ENCODE measurements around the gene GPN2. TPM values are rescaled to one million over a fixed set of nuclear protein-coding genes. Genes with fewer than 3 reads are reported as not detected.

GPN2 gene
- total RNA-seq, 1 experiment from 2014 or later, result 30.6 TPM

GRCh38 chr1:26922901-26923300, 32.8 kb upstream of the GPN2 start:
- peak in 1 of 2 experiments; percentile 52 for DNase-seq
- Histone ChIP-seq H3K4me1 (replicated peaks; ENCODE audit: insufficient read depth) (peaks cover 12% of the 10 kb centered on the region), H3K4me3 (peak overlapping the region; percentile 73; the same call in 1 of the 2 replicates), H3K9me2 (ENCODE audit: insufficient read depth) (no peaks in the 10 kb centered on the region), H3K27ac (no peak overlapping the region), H3K4me2 (peak overlapping the region; percentile 82), H2AFZ (no peak overlapping the region), H3K36me3 (ENCODE audit: low read depth) (peaks cover 14% of the 10 kb centered on the region; the same call in 1 of the 2 replicates), H3K79me2 (ENCODE audit: low read depth) (peaks cover 42% of the 10 kb centered on the region), H3F3A (ENCODE audit: insufficient read depth, low read depth) (no peaks in the 10 kb centered on the region), H4K20me1 (ENCODE audit: insufficient read depth) (peaks cover 20% of the 10 kb centered on the region), H3K27me3 (ENCODE audit: insufficient read depth, low read depth) (no peaks in the 10 kb centered on the region), H3K9me3 (ENCODE audit: insufficient read depth, low read depth) (no peaks in the 10 kb centered on the region)
- ChIA-PET CTCF (no interaction called here), POLR2A (ENCODE audit: unreplicated experiment) (no interaction called here)
- TF ChIP-seq CTCF (conservative IDR thresholded peaks at IDR 0.05) (no peak), EZH2 (IDR thresholded peaks at IDR 0.05; ENCODE audit: low read depth) (no peak)
- BruUV-seq (replicated peaks), result no TSS peak
- intact Hi-C loops (cut with micrococcal nuclease; ENCODE audit: unreplicated experiment), result no loop called here

GRCh38 chr1:26922431-26922729, 32.3 kb upstream of the GPN2 start:
- Histone ChIP-seq H3F3A (ENCODE audit: insufficient read depth, low read depth) (no peaks in the 10 kb centered on the region), H3K27ac (peak overlapping the region; percentile 53; the same call in 1 of the 2 replicates), H3K4me3 (peak overlapping the region; percentile 73), H3K79me2 (ENCODE audit: low read depth) (peaks cover 42% of the 10 kb centered on the region), H3K9me3 (ENCODE audit: insufficient read depth, low read depth) (no peaks in the 10 kb centered on the region), H3K4me1 (replicated peaks; ENCODE audit: insufficient read depth) (peaks cover 12% of the 10 kb centered on the region), H3K27me3 (ENCODE audit: insufficient read depth, low read depth) (no peaks in the 10 kb centered on the region), H4K20me1 (ENCODE audit: insufficient read depth) (peaks cover 20% of the 10 kb centered on the region), H2AFZ (no peak overlapping the region; the same call in 1 of the 2 replicates), H3K9me2 (ENCODE audit: insufficient read depth) (no peaks in the 10 kb centered on the region), H3K36me3 (ENCODE audit: low read depth) (peaks cover 14% of the 10 kb centered on the region; the same call in 1 of the 2 replicates), H3K4me2 (peak overlapping the region; percentile 82)
- ChIA-PET POLR2A (ENCODE audit: unreplicated experiment) (no interaction called here), CTCF (no interaction called here)
- intact Hi-C loops (cut with micrococcal nuclease; ENCODE audit: unreplicated experiment), result no loop called here
- DNase-seq, result no peak
- TF ChIP-seq EZH2 (IDR thresholded peaks at IDR 0.05; ENCODE audit: low read depth) (no peak), CTCF (conservative IDR thresholded peaks at IDR 0.05) (no peak)
- TSS peak; percentile 57 for BruUV-seq (replicated peaks)

- BruUV-seq (replicated peaks), result no TSS peak
- Histone ChIP-seq H3K36me3 (ENCODE audit: low read depth) (peaks cover 14% of the 10 kb centered on the region; the same call in 1 of the 2 replicates), H3K79me2 (ENCODE audit: low read depth) (peaks cover 40% of the 10 kb centered on the region), H3K4me2 (peak within 1 kb of the TSS; percentile 82), H3F3A (ENCODE audit: insufficient read depth, low read depth) (no peaks in the 10 kb centered on the region), H2AFZ (peak within 1 kb of the TSS; percentile 77), H3K27me3 (ENCODE audit: insufficient read depth, low read depth) (no peaks in the 10 kb centered on the region), H3K27ac (peak within 1 kb of the TSS; percentile 53), H3K9me2 (ENCODE audit: insufficient read depth) (no peaks in the 10 kb centered on the region), H3K4me1 (replicated peaks; ENCODE audit: insufficient read depth) (peaks cover 12% of the 10 kb centered on the region), H3K4me3 (peak within 1 kb of the TSS; percentile 73), H3K9me3 (ENCODE audit: insufficient read depth, low read depth) (no peaks in the 10 kb centered on the region), H4K20me1 (ENCODE audit: insufficient read depth) (peaks cover 20% of the 10 kb centered on the region)
- POLR2A ChIA-PET (ENCODE audit: unreplicated experiment), result interaction anchor here (0.6 kb wide), 2 partner anchors 220 to 278 kb away, joined by 4 to 13 read pairs; no protein-coding TSS in a partner anchor
- CTCF ChIA-PET, result interaction anchor here (0.5 kb wide), 1 partner anchor 960 kb away, joined by 5 read pairs; no protein-coding TSS in a partner anchor
- no peak for TF ChIP-seq CTCF (conservative IDR thresholded peaks at IDR 0.05)
- TF ChIP-seq EZH2 (IDR thresholded peaks at IDR 0.05; ENCODE audit: low read depth), result no peak
- intact Hi-C loops (cut with micrococcal nuclease; ENCODE audit: unreplicated experiment), result loop anchor here (2.0 kb wide), 2 partner anchors 21 to 31 kb away; partner anchors contain the start of genes GPATCH3 and GPN2
- peak; percentile 85 to 94 for DNase-seq
Measured at GRCh38 chr1:26921540-26922430, 31.7 kb upstream of the GPN2 start, which contains the start of gene NUDC. TSS of gene NUDC (plus strand) at chr1:26921743. CDS start at chr1:26921849, 106 bp downstream.

Measured in PC-9 (cell line).